ENCODE results near the gene SLC39A3. TPM values are rescaled to one million over a fixed set of nuclear protein-coding genes. Genes with fewer than 3 reads are reported as not detected.

SLC39A3 gene
- total and polyA plus RNA-seq, 7 donors = 16.9 to 70.1 (median 26.8) TPM

DNA sequence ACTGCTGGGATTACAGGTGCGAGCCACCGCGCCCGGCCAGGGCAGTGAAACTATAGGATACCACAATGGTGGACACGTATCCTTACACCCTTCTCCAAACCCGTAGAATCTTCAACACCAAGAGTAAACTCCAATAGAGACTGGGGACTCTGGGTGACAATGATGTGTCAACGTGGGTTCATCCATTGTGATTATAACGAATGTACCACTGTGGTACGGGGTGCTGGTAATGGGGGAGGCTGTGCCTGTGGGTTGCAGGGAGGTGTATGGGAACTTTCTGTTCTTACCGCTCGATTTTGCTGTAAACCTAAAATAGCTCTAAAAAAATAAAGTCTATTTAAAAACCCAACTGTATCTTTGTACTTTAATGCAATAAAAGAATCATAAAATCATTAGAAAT lies 49.0 kb downstream of the SLC39A3 start:
- no peak for ATAC-seq
- WGBS, 3 donors = 90 to 93% (median 91%) methylated on average over 11 of the region's 11 CpGs

DNA sequence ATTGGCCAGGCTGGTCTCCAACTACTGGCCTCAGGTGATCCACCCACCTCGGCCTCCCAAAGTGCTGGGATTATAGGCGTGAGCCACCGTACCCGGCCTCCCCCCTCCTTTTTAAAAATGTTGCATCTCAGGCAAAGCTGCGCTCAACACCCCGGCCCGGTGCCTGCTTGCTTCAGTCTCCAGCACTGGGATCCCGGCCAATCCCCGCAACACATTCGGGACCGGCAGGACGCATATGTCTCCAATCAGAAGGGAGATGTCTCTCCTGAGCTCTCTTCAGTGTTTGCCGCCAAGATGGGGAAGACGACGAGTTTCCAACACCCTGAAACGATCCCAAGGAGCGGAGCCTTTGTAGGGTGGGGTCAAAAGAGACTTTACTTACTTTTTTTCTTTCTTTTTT lies 53.5 kb downstream of the SLC39A3 start:
- WGBS, 3 donors = 80 to 86% (median 85%) methylated on average over 17 of the region's 17 CpGs
- no peak for ATAC-seq
- no peak overlapping the region for H3K27ac ChIP-seq

More for the DNA sequence above, 49.0 kb downstream of the SLC39A3 start:
- Histone ChIP-seq H3K4me1 (no peaks in the 10 kb centered on the region), H3K36me3 (ENCODE audit: insufficient read depth in 1 of 2, low read depth in 1 of 2) (no peaks in the 10 kb centered on the region), H3K27ac (no peak overlapping the region), H3K9me3 (no peaks in the 10 kb centered on the region), H3K27me3 (ENCODE audit: insufficient read depth in 3 of 3, low read length in 2 of 3) (peaks cover 0 to 2% (median 0%) of the 10 kb centered on the region in 3 donors), H3K4me3 (no peak overlapping the region)
- intact Hi-C loops (cut with DNase I) = no loop called here
- no peak for DNase-seq
- TF ChIP-seq, protein P1, sequence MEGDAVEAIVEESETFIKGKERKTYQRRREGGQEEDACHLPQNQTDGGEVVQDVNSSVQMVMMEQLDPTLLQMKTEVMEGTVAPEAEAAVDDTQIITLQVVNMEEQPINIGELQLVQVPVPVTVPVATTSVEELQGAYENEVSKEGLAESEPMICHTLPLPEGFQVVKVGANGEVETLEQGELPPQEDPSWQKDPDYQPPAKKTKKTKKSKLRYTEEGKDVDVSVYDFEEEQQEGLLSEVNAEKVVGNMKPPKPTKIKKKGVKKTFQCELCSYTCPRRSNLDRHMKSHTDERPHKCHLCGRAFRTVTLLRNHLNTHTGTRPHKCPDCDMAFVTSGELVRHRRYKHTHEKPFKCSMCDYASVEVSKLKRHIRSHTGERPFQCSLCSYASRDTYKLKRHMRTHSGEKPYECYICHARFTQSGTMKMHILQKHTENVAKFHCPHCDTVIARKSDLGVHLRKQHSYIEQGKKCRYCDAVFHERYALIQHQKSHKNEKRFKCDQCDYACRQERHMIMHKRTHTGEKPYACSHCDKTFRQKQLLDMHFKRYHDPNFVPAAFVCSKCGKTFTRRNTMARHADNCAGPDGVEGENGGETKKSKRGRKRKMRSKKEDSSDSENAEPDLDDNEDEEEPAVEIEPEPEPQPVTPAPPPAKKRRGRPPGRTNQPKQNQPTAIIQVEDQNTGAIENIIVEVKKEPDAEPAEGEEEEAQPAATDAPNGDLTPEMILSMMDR (IDR thresholded peaks at IDR 0.05) = no peak

DNA sequence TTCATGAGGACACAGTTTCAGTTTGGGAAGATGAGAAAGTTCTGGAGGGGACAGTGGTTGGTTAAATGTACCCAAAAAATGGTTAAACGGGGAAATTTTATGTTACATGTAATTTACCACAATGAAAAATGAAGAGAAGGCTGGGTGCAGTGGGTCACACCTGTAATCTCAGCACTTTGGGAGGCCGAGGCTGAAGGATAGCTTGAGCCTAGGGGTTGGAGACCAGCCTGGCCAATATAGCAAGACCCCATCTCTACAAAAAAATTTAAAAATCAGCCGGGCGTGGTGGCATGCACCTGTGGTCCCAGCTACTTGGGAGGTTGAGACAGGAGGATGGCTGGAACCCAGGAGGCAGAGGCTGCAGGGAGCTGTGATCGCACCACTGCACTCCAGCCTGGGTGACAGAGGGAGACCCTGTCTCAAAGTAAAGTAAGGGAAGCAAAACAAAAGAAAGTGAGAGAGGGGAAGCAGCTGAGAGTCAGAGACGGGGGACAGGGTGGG lies 54.6 kb downstream of the SLC39A3 start:
- Histone ChIP-seq H3K4me1 (no peaks in the 10 kb centered on the region), H3K36me3 (ENCODE audit: insufficient read depth in 1 of 2, low read depth in 1 of 2) (no peaks in the 10 kb centered on the region), H3K27ac (no peak overlapping the region), H3K4me3 (no peak overlapping the region), H3K9me3 (no peaks in the 10 kb centered on the region), H3K27me3 (ENCODE audit: insufficient read depth in 3 of 3, low read length in 2 of 3) (no peaks in the 10 kb centered on the region)
- ATAC-seq = no peak
- DNase-seq = no peak
- 90 to 95% (median 90%) methylated on average over 6 of the region's 6 CpGs for WGBS, 3 donors
- intact Hi-C loops (cut with DNase I) = no loop called here
- TF ChIP-seq, protein P1 (IDR thresholded peaks at IDR 0.05) = no peak

More for the DNA sequence above, 53.5 kb downstream of the SLC39A3 start:
- intact Hi-C loops (cut with DNase I) = no loop called here
- Histone ChIP-seq H3K9me3 (no peaks in the 10 kb centered on the region), H3K27me3 (ENCODE audit: insufficient read depth in 3 of 3, low read length in 2 of 3) (no peaks in the 10 kb centered on the region), H3K4me3 (no peak overlapping the region), H3K4me1 (no peaks in the 10 kb centered on the region), H3K36me3 (ENCODE audit: insufficient read depth in 1 of 2, low read depth in 1 of 2) (no peaks in the 10 kb centered on the region)
- DNase-seq = no peak
- TF ChIP-seq, protein P1 (IDR thresholded peaks at IDR 0.05) = no peak

DNA sequence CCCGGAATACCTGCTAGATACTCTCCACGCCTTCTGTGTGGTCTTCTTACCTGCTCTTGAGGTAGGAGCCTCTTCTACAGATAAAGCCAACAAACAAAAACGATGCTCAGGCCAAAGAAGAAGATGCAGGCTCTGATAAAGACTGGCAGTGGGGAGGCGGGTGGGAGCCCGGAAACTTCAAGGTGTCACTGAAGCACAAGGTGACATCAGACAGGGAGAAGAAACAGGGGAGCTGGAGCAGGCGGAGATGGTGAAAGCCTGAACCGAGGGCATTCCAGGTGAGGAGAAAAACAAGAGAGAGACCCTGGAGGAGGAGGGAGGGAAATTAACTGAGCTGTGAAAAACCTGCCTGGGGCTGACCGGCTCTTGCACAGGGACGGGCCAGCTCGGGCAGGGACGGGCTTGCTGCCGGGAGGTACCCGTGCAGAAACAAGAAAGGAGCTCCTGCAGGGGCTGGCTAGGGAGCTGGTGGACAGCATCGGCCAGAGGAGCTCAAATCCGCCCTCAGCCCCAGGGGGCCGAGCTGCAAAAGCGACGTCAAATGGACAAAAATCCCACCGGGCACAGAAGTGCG lies 56.3 kb downstream of the SLC39A3 start:
- WGBS, 3 donors = 76 to 85% (median 82%) methylated on average over 20 of the region's 20 CpGs
- DNase-seq (no peak), ATAC-seq (no peak)
- intact Hi-C loops (cut with DNase I) = no loop called here
- Histone ChIP-seq H3K4me1 (no peaks in the 10 kb centered on the region), H3K4me3 (no peak overlapping the region), H3K27ac (no peak overlapping the region), H3K27me3 (ENCODE audit: insufficient read depth in 3 of 3, low read length in 2 of 3) (no peaks in the 10 kb centered on the region), H3K36me3 (ENCODE audit: insufficient read depth in 1 of 2, low read depth in 1 of 2) (no peaks in the 10 kb centered on the region), H3K9me3 (no peaks in the 10 kb centered on the region)
- TF ChIP-seq, protein P1 (IDR thresholded peaks at IDR 0.05) = no peak

Other genes with a start within 250 kb of the SLC39A3 start
- gene GNG7, start 37.3 kb downstream of the SLC39A3 start, total RNA-seq = 1 to 10 TPM; 1.2 to 5.4 (median 2.3) TPM
- under 1 TPM; 0.48 to 0.73 (median 0.58) TPM for gene GNG7, start 37.3 kb downstream of the SLC39A3 start, polyA plus RNA-seq
- 10 to 100 TPM in 1 of 4 donors, 1 to 10 TPM in 3; 1.1 to 29.9 (median 4.5) TPM for gene DIRAS1, start 18.6 kb downstream of the SLC39A3 start, total RNA-seq
- gene DIRAS1, start 18.6 kb downstream of the SLC39A3 start, polyA plus RNA-seq = 1 to 10 TPM in 1 of 3 donors, under 1 TPM in 2; 0.13 to 5.7 (median 0.15) TPM
- 100 to 1,000 TPM in 1 of 4 donors, 10 to 100 TPM in 3; 63.4 to 104 (median 77.8) TPM for gene SGTA, start 43.3 kb upstream of the SLC39A3 start, total RNA-seq
- 100 to 1,000 TPM in 2 of 3 donors, 10 to 100 TPM in 1; 99.1 to 186 (median 123) TPM for gene SGTA, start 43.3 kb upstream of the SLC39A3 start, polyA plus RNA-seq
- gene THOP1, start 45.5 kb upstream of the SLC39A3 start, total RNA-seq = 10 to 100 TPM; 46.0 to 60.2 (median 55.9) TPM
- gene THOP1, start 45.5 kb upstream of the SLC39A3 start, polyA plus RNA-seq = 10 to 100 TPM; 58.3 to 92.2 (median 85.9) TPM
- 1 to 10 TPM; 3.5 to 6.5 (median 4.5) TPM for gene ZNF554, start 79.9 kb upstream of the SLC39A3 start, total RNA-seq
- 1 to 10 TPM; 1.8 to 5.2 (median 3.6) TPM for gene ZNF554, start 79.9 kb upstream of the SLC39A3 start, polyA plus RNA-seq
- 10 to 100 TPM in 2 of 4 donors, 1 to 10 TPM in 2; 2.9 to 16.0 (median 8.5) TPM for gene ZNF555, start 101.5 kb upstream of the SLC39A3 start, total RNA-seq
- 1 to 10 TPM; 1.7 to 2.4 (median 1.9) TPM for gene ZNF555, start 101.5 kb upstream of the SLC39A3 start, polyA plus RNA-seq
- gene ZNF556, start 127.3 kb upstream of the SLC39A3 start, total RNA-seq = 10 to 100 TPM in 2 of 4 donors, under 1 TPM in 2; 0.57 to 15.6 (median 5.8) TPM
- gene ZNF556, start 127.3 kb upstream of the SLC39A3 start, polyA plus RNA-seq = 1 to 10 TPM in 1 of 3 donors, under 1 TPM in 2; 0.24 to 7.7 (median 0.69) TPM
- 1 to 10 TPM; 1.0 to 1.7 (median 1.3) TPM for gene ZNF57, start 160.9 kb upstream of the SLC39A3 start, total RNA-seq
- 1 to 10 TPM in 1 of 3 donors, under 1 TPM in 2; 0.65 to 1.9 (median 0.77) TPM for gene ZNF57, start 160.9 kb upstream of the SLC39A3 start, polyA plus RNA-seq
- 1 to 10 TPM; 1.3 to 2.4 (median 1.3) TPM for gene ZNF77, start 205.0 kb upstream of the SLC39A3 start, total RNA-seq
- 1 to 10 TPM in 2 of 3 donors, under 1 TPM in 1; 0.84 to 1.9 (median 1.6) TPM for gene ZNF77, start 205.0 kb upstream of the SLC39A3 start, polyA plus RNA-seq
- gene TLE6, start 237.5 kb upstream of the SLC39A3 start, total RNA-seq = under 1 TPM in 3 of 4 donors, not detected in 1; 0.50 to 0.89 (median 0.68) TPM
- 1 to 10 TPM in 2 of 3 donors, under 1 TPM in 1; 0.96 to 2.2 (median 1.5) TPM for gene TLE6, start 237.5 kb upstream of the SLC39A3 start, polyA plus RNA-seq